A549 (cell line): ENCODE results near the gene IZUMO4.

ENCODE experiments used
- HOXB5 ChIP-seq: fragments of 250-450 bp; sonication (Bioruptor Pico); IDR thresholded peaks from 2 replicates; pipeline ENCODE4 v1.5.0; 2020; ENCODE audit warnings: mild to moderate bottlenecking, moderate library complexity
- MAZ ChIP-seq: fragments of 150-350 bp; IDR thresholded peaks from 2 replicates; pipeline ENCODE4 v1.6.1; 2014; ENCODE audit warnings: antibody characterized with exemption, low read depth, low read length, borderline replicate concordance

DNA sequence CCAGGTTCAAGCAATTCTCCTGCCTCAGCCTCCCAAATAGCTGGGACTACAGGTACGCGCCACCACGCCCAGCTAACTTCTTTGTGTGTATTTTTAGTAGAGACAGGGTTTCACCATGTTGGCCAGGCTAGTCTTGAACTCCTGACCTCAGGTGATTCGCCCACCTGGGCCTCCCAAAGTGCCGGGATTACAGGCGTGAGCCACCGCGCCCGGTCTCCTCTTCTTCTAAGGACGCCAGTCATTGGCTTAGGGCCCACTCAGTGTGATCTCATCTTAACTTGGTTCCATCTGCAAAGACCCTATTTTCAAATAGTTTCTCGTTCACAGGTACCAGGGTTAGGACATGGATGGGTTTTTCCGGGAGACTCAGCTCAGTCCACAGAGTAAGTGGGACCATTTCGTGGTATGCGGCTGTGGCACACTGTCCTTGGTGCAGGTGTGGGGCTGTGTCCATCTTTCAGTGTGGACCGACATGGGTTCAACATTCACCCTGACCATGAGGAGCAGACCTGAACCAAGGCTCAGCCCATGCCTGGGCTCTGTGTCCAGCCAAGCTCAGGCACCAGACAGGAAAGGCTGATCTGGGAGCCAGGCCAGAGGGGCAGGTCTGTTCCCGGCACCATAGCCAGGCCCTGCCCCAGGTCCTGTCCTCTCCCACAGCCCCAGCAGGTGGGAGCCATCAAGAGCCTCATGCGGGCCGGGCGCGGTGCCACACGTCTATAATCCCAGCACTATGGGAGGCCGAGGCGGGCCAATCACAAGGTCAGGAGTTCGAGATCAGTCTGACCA, 42.9 kb upstream of the IZUMO4 start:
- TF ChIP-seq MAZ (no peak), HOXB5 (CRISPR knock-in tag) (no peak)
